Keratinocyte (primary cell): ENCODE data around the gene DCUN1D1. TPM values are rescaled to one million over a fixed set of nuclear protein-coding genes. Genes with fewer than 3 reads are reported as not detected.

ENCODE experiments used
- DNase-seq: peaks from one replicate; pipeline ENCODE4 v3.0.0-alpha.2; 2011; ENCODE audit warnings: low read depth, missing footprints, low spot score
- FAIRE-seq: peaks from 2 replicates; lab custom pipeline; 2011; peaks lifted over from hg19 to GRCh38; lab: Jason Lieb, UNC
- H2AFZ ChIP-seq: 2 replicates; pipeline ENCODE4 v1.6.0; 2012; ENCODE audit warnings: low read length, control low read depth, inconsistent platforms; ENCODE audit not compliant: control insufficient read depth
- H3K27ac ChIP-seq: 2 replicates; pipeline ENCODE4 v1.5.1; 2011; ENCODE audit warnings: low read length; ENCODE audit not compliant: control insufficient read depth, insufficient read depth
- H3K27me3 ChIP-seq: 3 replicates; pipeline ENCODE4 v1.6.0; 2011; ENCODE audit warnings: low read length; ENCODE audit not compliant: control insufficient read depth, insufficient read depth; ENCODE audit errors: extremely low read depth
- H3K36me3 ChIP-seq, 2 experiments: 2 replicates in 1 of 2; 3 replicates in 1 of 2; pipeline ENCODE4 v1.5.1; 2011; ENCODE audit warnings: low read length in 2 of 2, mild to moderate bottlenecking in 1 of 2; ENCODE audit not compliant: control insufficient read depth in 2 of 2, insufficient read depth in 2 of 2; ENCODE audit errors: extremely low read depth in 1 of 2
- H3K4me1 ChIP-seq: 3 replicates; pipeline ENCODE4 v1.5.1; 2011; ENCODE audit warnings: low read length; ENCODE audit not compliant: control insufficient read depth, insufficient read depth; ENCODE audit errors: extremely low read depth
- H3K4me2 ChIP-seq: 3 replicates; pipeline ENCODE4 v1.6.0; 2011; ENCODE audit warnings: low read depth, low read length; ENCODE audit not compliant: control insufficient read depth, insufficient read depth; ENCODE audit errors: extremely low read depth
- H3K4me3 ChIP-seq, 3 experiments: fragments of 200-600 bp in 1 of 3; sonication (generic) in 1 of 3; 2 replicates in 2 of 3; 3 replicates in 1 of 3; pipeline ENCODE4 v1.5.1; 2011 to 2016; ENCODE audit warnings: low read length in 3 of 3, mild to moderate bottlenecking in 3 of 3, control low read depth in 2 of 3, inconsistent platforms in 1 of 3, low read depth in 1 of 3, mixed read lengths in 1 of 3, mixed run types in 1 of 3, moderate library complexity in 1 of 3; ENCODE audit not compliant: control insufficient read depth in 2 of 3, insufficient read depth in 2 of 3; ENCODE audit errors: extremely low read depth in 1 of 3
- H3K79me2 ChIP-seq: 2 replicates; pipeline ENCODE4 v1.6.0; 2012; ENCODE audit warnings: low read length; ENCODE audit not compliant: control insufficient read depth, insufficient read depth
- H3K9ac ChIP-seq: 3 replicates; pipeline ENCODE4 v1.6.0; 2011; ENCODE audit warnings: low read length; ENCODE audit not compliant: control insufficient read depth, insufficient read depth; ENCODE audit errors: extremely low read depth
- H3K9me1 ChIP-seq: 3 replicates; pipeline ENCODE4 v1.6.0; 2011; ENCODE audit warnings: low read length; ENCODE audit not compliant: control insufficient read depth, insufficient read depth; ENCODE audit errors: extremely low read depth
- H3K9me3 ChIP-seq: 2 replicates; pipeline ENCODE4 v1.5.1; 2012; ENCODE audit warnings: low read depth, low read length; ENCODE audit not compliant: control insufficient read depth
- H4K20me1 ChIP-seq: 3 replicates; pipeline ENCODE4 v1.6.0; 2011; ENCODE audit warnings: low read length; ENCODE audit not compliant: control insufficient read depth, insufficient read depth; ENCODE audit errors: extremely low read depth
- EZH2 ChIP-seq: IDR thresholded peaks from one replicate; pipeline ENCODE4 v1.6.1; 2012; ENCODE audit warnings: inconsistent platforms, mild to moderate bottlenecking, low read length, moderate library complexity
- dilution Hi-C: fragments of 300-500 bp; cut with MboI; formaldehyde crosslinking; loops from one replicate; pipeline ENCODE4 v1.7.0; 2020; ENCODE audit warnings: low sequenced_read_pairs; ENCODE audit not compliant: extremely low pct_ligation_motif_present
- polyA plus RNA-seq, 5 experiments: library from polyadenylated mRNA; depleted of rRNA in 3 of 5; stranded (reverse) in 3 of 5; stranded (forward) in 1 of 5; unstranded in 1 of 5; fragments of >200 nt; gene quantifications; 1 replicate in 1 of 5; 2 replicates in 3 of 5; 3 replicates in 1 of 5; pipeline versions ENCODE4 v1.2.1 to v1.2.3, GENCODE V29; 2011 to 2012; ENCODE audit warnings: missing spikeins in 2 of 5, low read depth in 1 of 5, low replicate concordance in 1 of 5
- TF ChIP-seq, protein P1 (sequence below), 3 experiments: IDR thresholded peaks in 1 of 3; conservative IDR thresholded peaks in 1 of 3; optimal IDR thresholded peaks in 1 of 3; 2 replicates in 2 of 3; 3 replicates in 1 of 3; pipeline versions ENCODE3 to v1.5.1; 2011; ENCODE audit warnings: low read length in 3 of 3, mild to moderate bottlenecking in 3 of 3, moderate library complexity in 2 of 3, control low read depth in 1 of 3, inconsistent platforms in 1 of 3; ENCODE audit not compliant: insufficient read depth in 2 of 3; ENCODE audit errors: extremely low read depth in 1 of 3

DCUN1D1 gene
- polyA plus RNA-seq, 1 donor (not counting 4 experiments of a cell fraction or from before 2014, with no cell fraction given), result 30.1 TPM

DNA sequence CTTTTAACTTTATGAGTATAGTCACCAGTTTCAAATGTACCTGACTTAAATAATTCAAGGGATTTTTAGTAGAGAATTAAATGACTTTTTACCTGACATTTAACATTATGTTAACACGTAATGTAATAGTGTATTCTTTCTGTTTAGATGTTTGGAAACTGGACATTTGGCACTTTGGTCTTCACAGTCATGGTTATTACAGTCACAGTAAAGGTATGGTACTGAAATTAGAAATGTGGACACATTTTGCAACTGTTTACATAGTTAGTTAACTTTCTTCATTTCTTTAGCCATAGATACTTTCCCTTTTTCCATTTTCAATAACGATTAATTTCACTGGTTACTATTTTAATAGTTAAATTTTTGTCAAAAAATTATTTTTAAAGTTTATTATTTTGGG, 83.8 kb downstream of the DCUN1D1 start:
- TF ChIP-seq, protein P1, sequence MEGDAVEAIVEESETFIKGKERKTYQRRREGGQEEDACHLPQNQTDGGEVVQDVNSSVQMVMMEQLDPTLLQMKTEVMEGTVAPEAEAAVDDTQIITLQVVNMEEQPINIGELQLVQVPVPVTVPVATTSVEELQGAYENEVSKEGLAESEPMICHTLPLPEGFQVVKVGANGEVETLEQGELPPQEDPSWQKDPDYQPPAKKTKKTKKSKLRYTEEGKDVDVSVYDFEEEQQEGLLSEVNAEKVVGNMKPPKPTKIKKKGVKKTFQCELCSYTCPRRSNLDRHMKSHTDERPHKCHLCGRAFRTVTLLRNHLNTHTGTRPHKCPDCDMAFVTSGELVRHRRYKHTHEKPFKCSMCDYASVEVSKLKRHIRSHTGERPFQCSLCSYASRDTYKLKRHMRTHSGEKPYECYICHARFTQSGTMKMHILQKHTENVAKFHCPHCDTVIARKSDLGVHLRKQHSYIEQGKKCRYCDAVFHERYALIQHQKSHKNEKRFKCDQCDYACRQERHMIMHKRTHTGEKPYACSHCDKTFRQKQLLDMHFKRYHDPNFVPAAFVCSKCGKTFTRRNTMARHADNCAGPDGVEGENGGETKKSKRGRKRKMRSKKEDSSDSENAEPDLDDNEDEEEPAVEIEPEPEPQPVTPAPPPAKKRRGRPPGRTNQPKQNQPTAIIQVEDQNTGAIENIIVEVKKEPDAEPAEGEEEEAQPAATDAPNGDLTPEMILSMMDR (optimal IDR thresholded peaks at IDR 0.05 in 1 of 3, IDR thresholded peaks at IDR 0.05 in 1 of 3, conservative IDR thresholded peaks at IDR 0.05 in 1 of 3; ENCODE audit: extremely low read depth in 1 of 3, insufficient read depth in 2 of 3, low read length in 3 of 3), result no peak
- H3K9ac ChIP-seq, result no peak overlapping the region
- H3K36me3 ChIP-seq, result peaks cover 7 to 9% of the 10 kb centered on the region in 2 experiments
- H2AFZ ChIP-seq, result no peak overlapping the region
- peaks cover 2% of the 10 kb centered on the region for H3K9me1 ChIP-seq
- no peak for FAIRE-seq
- no peak overlapping the region for H3K4me3 ChIP-seq
- no peaks in the 10 kb centered on the region for H3K9me3 ChIP-seq
- no peaks in the 10 kb centered on the region for H4K20me1 ChIP-seq
- H3K27ac ChIP-seq, result no peak overlapping the region
- no peaks in the 10 kb centered on the region for H3K79me2 ChIP-seq
- no peak overlapping the region for H3K4me2 ChIP-seq
- no peaks in the 10 kb centered on the region for H3K4me1 ChIP-seq
- H3K27me3 ChIP-seq, result no peaks in the 10 kb centered on the region
- dilution Hi-C loops, result no loop called here
- no peak for DNase-seq

DNA sequence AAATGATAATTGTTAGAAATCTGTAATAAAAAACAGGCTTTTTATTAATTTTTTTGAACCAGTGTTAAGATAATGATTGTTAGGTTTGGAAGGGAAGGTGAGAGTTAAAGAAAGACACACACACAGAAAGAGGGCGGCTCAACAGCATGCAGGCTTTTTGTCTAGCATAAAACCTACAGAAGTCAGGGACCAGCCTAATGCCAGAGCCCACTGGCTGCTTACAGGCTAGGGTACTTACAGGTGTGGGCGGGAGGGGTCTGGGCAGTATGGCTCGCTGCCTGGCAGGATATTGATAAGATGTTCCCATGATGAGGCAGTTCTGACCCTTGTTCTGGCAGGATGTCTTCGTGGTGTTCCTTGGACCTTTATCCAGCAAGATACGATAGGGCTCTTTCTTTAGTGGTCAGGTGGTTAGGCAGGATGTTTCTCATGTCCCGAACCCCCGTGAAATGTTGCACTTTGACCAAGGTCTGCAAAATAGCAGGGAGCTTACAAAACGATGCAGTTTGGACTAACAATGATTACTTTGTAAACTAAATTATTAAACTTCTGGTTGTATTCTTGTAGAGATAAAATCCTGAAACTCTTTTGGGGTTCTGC, 84.7 kb downstream of the DCUN1D1 start:
- H3K4me3 ChIP-seq, result no peak overlapping the region
- no peaks in the 10 kb centered on the region for H3K79me2 ChIP-seq
- H3K4me1 ChIP-seq, result no peaks in the 10 kb centered on the region
- H3K9me3 ChIP-seq, result no peaks in the 10 kb centered on the region
- TF ChIP-seq, protein P1 (optimal IDR thresholded peaks at IDR 0.05 in 1 of 3, IDR thresholded peaks at IDR 0.05 in 1 of 3, conservative IDR thresholded peaks at IDR 0.05 in 1 of 3; ENCODE audit: extremely low read depth in 1 of 3, insufficient read depth in 2 of 3, low read length in 3 of 3), result no peak
- no peak for TF ChIP-seq EZH2
- DNase-seq (no peak), FAIRE-seq (no peak)
- H3K4me2 ChIP-seq, result no peak overlapping the region
- H2AFZ ChIP-seq, result no peak overlapping the region
- no peak overlapping the region for H3K9ac ChIP-seq
- H3K27ac ChIP-seq, result no peak overlapping the region
- H3K9me1 ChIP-seq, result peaks cover 2% of the 10 kb centered on the region
- H3K36me3 ChIP-seq, result peaks cover 7 to 9% of the 10 kb centered on the region in 2 experiments
- H3K27me3 ChIP-seq, result no peaks in the 10 kb centered on the region
- dilution Hi-C loops, result no loop called here
- H4K20me1 ChIP-seq, result no peaks in the 10 kb centered on the region
